HG03025 (cell line): Measurements from ENCODE around the gene GUCY2F.

Experiments used
- ATAC-seq: cut with Tn5 transposase; IDR thresholded peaks from one replicate; pipeline ENCODE4 v1.9.1; 2021; ENCODE audit warnings: mild to moderate bottlenecking, moderate library complexity; ENCODE audit not compliant: unreplicated experiment, low FRiP score

Gene GUCY2F

DNA sequence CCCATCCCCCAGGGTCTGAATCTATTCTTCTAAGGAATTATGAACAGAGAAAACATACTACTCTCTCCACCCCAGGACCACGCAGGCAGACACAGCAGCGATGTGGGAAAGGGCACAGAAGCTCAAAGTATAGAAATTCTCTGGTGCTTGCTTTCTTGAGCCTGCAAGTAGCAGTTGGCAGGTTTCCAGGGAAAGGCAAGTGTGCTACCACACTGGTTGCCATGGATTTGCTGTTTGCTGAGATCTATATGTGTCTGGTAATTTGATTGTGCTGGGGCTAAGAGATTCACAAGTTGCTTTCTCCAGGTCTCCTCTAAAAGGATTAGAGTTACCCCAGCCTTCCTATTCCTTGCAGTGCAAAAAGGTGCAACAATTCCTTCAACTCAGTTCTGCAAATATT is 83.1 kb downstream of the GUCY2F start:
- ATAC-seq, result no peak

DNA sequence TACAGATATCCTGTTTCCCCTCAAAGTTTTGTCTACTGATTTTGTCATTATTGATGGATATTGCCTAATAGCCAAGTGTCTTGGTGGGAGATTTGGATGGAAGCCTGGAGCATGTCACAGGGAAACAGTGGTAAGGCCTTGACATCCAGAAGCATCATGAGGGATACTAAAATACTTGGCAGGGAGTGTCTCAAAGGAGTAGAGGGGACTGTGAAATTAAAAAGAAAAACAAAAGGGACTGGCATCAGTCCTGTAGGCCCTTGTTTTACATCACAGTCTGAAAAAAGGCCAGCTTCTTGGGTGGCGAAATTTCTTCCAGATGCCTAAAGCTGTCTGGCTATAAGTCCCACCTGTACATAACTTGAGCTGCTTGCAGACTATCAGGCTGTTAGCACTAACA is 83.8 kb downstream of the GUCY2F start:
- ATAC-seq, result no peak

DNA sequence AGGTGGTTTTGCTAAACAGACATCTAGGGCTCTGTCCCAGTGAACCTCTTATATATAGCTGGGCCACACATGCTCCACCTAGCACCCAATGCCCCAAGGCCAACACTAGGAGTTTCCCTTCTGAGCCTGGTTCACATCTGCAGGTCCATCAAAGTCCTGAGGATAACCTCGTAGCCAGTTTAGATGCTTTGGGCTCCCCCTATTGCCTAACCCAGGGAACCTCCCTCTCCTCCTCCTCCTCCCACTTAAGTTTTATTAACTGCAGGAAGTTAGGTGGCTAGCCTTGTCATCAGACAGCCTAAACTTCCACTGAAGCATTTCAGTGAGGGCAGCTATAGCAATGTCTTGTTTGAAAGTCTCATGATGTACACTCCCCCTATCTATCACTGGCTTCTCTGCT is 88.0 kb downstream of the GUCY2F start:
- ATAC-seq, result no peak

DNA sequence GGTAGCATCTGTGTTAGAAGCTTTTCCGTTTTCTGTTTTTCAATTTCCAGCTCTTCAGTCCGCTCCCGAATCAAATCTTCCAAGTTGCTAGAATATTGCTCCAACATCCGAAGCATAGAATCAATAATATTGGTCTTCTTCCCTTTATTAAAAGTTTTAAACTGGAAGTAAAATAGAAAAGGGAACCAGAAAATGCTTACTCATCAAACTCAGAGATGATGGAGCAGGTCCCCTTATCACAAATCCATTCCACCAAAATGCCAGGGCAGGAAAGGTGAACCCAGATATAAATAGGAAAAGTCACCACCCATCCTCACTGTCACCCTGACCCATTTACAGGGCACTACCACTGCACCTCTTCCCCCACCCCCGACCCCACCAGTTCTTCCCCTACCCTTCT is 89.0 kb downstream of the GUCY2F start:
- ATAC-seq, result no peak

DNA sequence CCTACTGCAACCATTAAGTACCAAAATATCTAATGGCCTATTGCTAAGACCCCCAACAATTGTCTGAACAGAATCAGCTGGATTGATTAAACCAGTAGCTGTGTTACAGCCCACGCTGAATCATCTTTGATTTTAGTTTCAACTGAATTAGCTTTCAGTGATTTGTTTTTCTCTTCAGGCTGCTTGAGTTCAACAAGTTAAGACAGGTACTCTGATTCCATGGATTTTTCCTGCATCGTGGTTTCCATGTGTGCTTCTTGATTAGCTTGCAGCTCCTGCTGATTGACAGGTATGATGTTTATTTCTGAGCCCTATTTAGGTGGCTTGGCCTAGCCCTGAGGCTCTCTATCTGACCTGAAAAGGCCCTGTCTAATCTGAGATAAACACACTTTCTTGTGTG is 91.3 kb downstream of the GUCY2F start:
- ATAC-seq, result no peak

- ATAC-seq, result no peak
Measured at GRCh38 chrX:109389917-109390316, 92.0 kb downstream of the GUCY2F start.

GRCh38 chrX:109384699-109385098 is 97.2 kb downstream of the GUCY2F start:
- no peak for ATAC-seq

GRCh38 chrX:109382332-109382731 is 99.6 kb downstream of the GUCY2F start:
- ATAC-seq, result no peak

GRCh38 chrX:109378281-109378680 is 103.6 kb downstream of the GUCY2F start:
- no peak for ATAC-seq

DNA sequence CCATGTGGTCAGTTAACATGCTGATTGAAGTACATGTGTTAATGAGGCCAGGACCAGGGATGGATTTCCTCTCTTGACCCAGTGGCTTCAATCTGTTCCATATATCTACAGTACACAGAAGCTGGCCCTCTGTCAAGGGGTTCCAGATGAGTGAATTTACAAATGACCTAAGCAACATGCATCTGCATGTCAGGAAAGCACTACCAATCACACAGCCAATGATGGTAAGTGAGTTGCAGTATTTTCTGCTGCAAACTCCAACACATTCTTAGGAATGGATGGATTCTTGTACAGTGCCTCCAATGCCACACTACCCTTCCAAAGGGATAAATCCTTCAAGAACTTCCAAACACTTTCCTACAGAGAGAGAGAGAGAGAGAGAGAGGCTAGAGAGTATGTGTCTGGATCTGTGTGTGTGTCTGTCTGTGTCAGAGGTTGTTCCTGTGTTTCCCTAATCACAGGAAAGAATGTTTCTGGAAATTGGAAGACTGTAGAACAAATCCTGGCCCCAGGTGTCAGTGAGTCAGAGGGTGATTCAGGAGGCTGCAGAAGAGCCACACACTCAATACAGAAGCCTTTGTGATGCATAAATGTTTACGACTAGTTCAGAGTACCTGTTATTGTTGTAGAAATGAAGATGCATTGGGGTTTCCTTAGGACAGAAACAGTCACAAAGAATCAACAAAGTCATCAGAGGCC is 107.5 kb downstream of the GUCY2F start:
- no peak for ATAC-seq

GRCh38 chrX:109373468-109373867 is 108.4 kb downstream of the GUCY2F start:
- ATAC-seq, result no peak

DNA sequence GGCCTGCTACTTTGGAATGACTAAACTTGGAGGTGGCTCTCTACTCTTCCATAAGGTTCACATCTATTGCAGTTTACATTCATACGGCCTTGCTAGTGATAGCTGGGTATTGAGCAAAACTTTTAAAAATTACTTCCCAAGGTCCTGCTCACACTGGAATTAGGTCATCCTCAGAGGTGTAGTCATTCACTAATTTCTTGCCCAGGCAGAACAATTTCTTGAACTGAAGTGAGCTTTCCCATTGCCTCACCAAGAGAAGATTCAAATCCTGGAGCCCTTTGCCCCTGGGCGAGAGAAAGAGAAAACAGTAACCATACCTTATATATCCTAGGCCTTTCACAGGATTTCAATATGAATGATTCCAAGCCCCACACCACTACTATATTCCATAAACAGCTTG is 109.2 kb downstream of the GUCY2F start:
- no peak for ATAC-seq

- no peak for ATAC-seq
Measured at GRCh38 chrX:109372291-109372690, 109.6 kb downstream of the GUCY2F start.

DNA sequence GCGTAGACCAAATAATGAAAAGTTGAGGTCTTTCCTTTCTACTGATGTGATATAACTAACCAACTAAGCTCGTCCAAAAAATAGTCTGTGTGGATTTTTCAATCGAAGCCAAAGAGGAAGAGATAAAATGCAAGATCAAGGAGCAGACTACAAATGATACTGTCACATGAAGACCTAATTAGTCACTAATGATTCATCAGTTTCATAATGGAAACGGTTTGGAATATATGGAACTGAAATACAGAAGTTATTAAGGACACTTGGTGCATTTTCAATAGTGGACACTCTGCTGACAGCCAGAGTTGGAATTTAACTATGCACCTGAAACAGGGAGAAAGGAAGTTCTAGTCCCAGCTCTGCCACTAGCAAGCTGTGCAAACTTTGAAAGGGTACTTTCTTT is 119.8 kb downstream of the GUCY2F start:
- no peak for ATAC-seq

- ATAC-seq, result no peak
Measured at GRCh38 chrX:109360301-109360700, 121.6 kb downstream of the GUCY2F start.

DNA sequence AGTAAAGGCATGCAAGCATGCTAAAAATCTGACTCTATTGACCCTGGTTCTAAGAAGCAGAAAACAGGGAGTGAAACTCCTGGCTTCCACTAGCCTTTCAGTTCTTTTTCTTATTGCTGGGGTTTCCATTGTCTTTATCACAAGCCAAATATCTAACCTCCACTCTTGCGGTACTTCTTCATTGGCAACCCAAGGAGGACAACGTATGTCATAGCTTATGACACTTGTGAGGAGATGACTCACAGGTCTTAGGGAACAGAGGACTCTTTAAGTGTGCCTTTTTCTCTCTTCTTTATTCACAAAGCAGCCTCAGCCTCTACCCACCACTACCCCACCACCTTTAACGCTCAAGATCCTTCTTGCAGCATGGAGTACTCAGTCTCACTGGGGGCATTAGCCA is 124.2 kb downstream of the GUCY2F start:
- ATAC-seq, result no peak

GRCh38 chrX:109356684-109357083 is 125.2 kb downstream of the GUCY2F start:
- ATAC-seq, result no peak

DNA sequence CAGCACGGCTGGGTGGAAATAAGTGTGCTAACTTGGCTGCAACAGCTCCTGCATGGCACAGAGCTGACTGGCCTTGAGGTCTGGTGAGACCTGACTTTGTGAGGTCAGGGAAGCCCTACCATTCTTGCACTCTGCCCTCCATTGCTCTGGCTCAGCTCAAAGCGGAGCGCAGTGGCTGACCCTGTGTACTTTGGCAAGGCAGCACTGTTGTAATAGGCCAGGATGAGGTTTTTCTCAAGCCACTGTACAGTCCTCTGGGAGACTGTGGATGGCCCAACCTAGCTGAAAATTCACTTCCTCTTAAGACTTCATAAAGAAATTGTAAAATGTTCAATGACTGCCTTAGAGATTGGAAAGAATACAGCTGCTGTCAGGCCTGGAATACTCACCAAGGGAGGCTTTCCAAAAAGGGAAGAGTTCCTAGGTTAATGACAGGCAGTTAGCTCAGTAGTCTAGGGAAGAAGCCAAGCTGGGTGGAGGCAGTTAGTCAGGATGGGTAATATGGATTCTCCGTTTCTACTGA is 129.8 kb downstream of the GUCY2F start:
- no peak for ATAC-seq

GRCh38 chrX:109351557-109351956 is 130.3 kb downstream of the GUCY2F start:
- no peak for ATAC-seq

DNA sequence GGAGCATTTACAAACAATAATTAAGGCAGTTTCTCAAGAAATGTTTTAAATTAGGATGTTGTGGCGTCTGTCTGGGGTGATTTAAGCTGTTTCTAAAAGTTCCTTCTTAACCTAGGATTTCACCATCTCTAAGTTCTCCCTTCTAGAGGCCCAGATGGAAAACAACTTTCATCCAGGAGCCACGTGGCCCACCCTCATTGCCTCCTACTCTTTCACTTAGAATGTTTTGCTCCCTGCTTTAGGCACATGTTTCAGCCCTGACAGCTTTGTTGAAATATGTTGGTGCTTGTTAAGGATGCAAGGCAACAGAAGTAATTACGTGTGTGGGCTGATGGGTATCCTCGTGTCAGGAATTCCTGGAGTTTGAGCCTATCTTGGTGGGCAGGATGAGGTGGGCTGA is 131.3 kb downstream of the GUCY2F start:
- ATAC-seq, result no peak

GRCh38 chrX:109350051-109350450 is 131.8 kb downstream of the GUCY2F start:
- no peak for ATAC-seq

- ATAC-seq, result no peak
Measured at GRCh38 chrX:109347632-109348031, 134.3 kb downstream of the GUCY2F start.

GRCh38 chrX:109346491-109346890 is 135.4 kb downstream of the GUCY2F start:
- no peak for ATAC-seq
